ENCODE data around the gene LRP1. TPM values are rescaled to one million over a fixed set of nuclear protein-coding genes. Genes with fewer than 3 reads are reported as not detected.
A peak's percentile ranks its signal among the peaks of the same experiment; 100 is the strongest.

LRP1 gene
- total RNA-seq, 2 experiments from 2014 or later = 1.1 to 4.4 TPM

DNA sequence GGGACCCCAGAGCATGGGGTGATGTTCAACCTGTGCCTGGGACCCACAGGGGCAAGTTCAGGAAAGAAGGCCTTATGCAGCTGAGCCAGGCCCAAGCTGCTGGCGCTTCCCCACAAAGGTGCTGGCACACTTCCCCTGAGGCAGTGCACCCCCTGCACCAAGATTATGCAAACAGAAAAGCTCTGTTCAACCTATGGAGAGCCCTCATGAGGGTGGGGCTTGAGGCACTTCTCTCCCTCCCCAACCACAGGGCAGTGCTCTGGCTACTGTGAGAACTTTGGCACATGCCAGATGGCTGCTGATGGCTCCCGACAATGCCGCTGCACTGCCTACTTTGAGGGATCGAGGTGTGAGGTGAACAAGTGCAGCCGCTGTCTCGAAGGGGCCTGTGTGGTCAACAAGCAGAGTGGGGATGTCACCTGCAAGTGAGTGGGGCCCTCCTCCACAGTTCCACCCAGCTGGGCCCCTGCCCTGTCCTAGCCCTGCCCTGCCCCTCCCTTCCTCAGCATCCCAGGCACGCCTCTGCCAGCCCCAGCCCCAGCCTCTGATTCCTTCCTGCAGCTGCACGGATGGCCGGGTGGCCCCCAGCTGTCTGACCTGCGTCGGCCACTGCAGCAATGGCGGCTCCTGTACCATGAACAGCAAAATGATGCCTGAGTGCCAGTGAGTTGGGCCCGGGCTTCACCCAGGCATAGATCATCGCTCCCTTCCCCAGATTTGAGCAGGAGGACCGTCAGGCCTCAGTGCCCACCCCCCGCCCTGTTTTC, 82.8 kb downstream of the LRP1 start:
- H2AFZ ChIP-seq (ENCODE audit: low read length) = peak overlapping the region; percentile 15; the same call in 1 of the 2 replicates
- no TSS peak for BruUV-seq (replicated peaks)
- H3K79me2 ChIP-seq (ENCODE audit: insufficient read depth, low read depth, low read length) = no peaks in the 10 kb centered on the region
- peak overlapping the region; percentile 59 for H3K4me2 ChIP-seq (ENCODE audit: low read length)
- ChIA-PET POLR2A (no interaction called here), CTCF (ENCODE audit: unreplicated experiment) (interaction anchor here (0.5 kb wide), 1 partner anchor 19 kb away, joined by 3 read pairs; the partner anchor contains the start of gene SHMT2)
- peak; percentile 63 for DNase-seq (ENCODE audit: low spot score)
- H3K9me3 ChIP-seq (ENCODE audit: low read length) = no peaks in the 10 kb centered on the region
- H3K36me3 ChIP-seq (ENCODE audit: insufficient read depth, low read length) = no peaks in the 10 kb centered on the region
- intact Hi-C loops (cut with micrococcal nuclease; ENCODE audit: unreplicated experiment) = no loop called here
- H3K9me2 ChIP-seq (ENCODE audit: insufficient read depth, low read length) = no peaks in the 10 kb centered on the region
- no peaks in the 10 kb centered on the region for H4K20me1 ChIP-seq (ENCODE audit: insufficient read depth, low read length)
- peaks cover 51% of the 10 kb centered on the region for H3K4me1 ChIP-seq (ENCODE audit: insufficient read depth, low read length, poor library complexity, severe bottlenecking)
- H3K27ac ChIP-seq (ENCODE audit: low read depth, low read length, poor library complexity, severe bottlenecking) = no peak overlapping the region
- TF ChIP-seq EZH2phosphoT487 (IDR thresholded peaks at IDR 0.05; ENCODE audit: borderline replicate concordance, low read depth, low read length) (no peak), CTCF (conservative IDR thresholded peaks at IDR 0.05; ENCODE audit: low read length) (no peak)
- no peak overlapping the region for H3K4me3 ChIP-seq (ENCODE audit: low read depth, low read length, poor library complexity, severe bottlenecking)

GRCh38 chr12:57211791-57212700, 83.8 kb downstream of the LRP1 start:
- Histone ChIP-seq H3K4me1 (ENCODE audit: insufficient read depth, low read length, poor library complexity, severe bottlenecking) (peaks cover 58% of the 10 kb centered on the region), H2AFZ (ENCODE audit: low read length) (no peak overlapping the region; the same call in 1 of the 2 replicates), H3K4me2 (ENCODE audit: low read length) (peak overlapping the region; percentile 59), H3K9me3 (ENCODE audit: low read length) (no peaks in the 10 kb centered on the region), H4K20me1 (ENCODE audit: insufficient read depth, low read length) (no peaks in the 10 kb centered on the region), H3K4me3 (ENCODE audit: low read depth, low read length, poor library complexity, severe bottlenecking) (no peak overlapping the region), H3K36me3 (ENCODE audit: insufficient read depth, low read length) (no peaks in the 10 kb centered on the region), H3K9me2 (ENCODE audit: insufficient read depth, low read length) (no peaks in the 10 kb centered on the region), H3K79me2 (ENCODE audit: insufficient read depth, low read depth, low read length) (no peaks in the 10 kb centered on the region), H3K27ac (ENCODE audit: low read depth, low read length, poor library complexity, severe bottlenecking) (no peak overlapping the region)
- DNase-seq (ENCODE audit: low spot score) = no peak
- TF ChIP-seq CTCF (conservative IDR thresholded peaks at IDR 0.05; ENCODE audit: low read length) = no peak
- TF ChIP-seq EZH2phosphoT487 (IDR thresholded peaks at IDR 0.05; ENCODE audit: borderline replicate concordance, low read depth, low read length) = no peak
- intact Hi-C loops (cut with micrococcal nuclease; ENCODE audit: unreplicated experiment) = loop anchor here (2.0 kb wide), 1 partner anchor 241 kb away; no protein-coding TSS in a partner anchor
- CTCF ChIA-PET (ENCODE audit: unreplicated experiment) = no interaction called here
- BruUV-seq (replicated peaks) = no TSS peak
- POLR2A ChIA-PET = no interaction called here
